Esophagus muscularis mucosa (tissue), 4 donors: ENCODE data around the gene PDZRN3.

Experiments
- CTCF ChIP-seq, 3 experiments: fragments of 200-600 bp in 2 of 3; fragments of 450-650 bp in 1 of 3; sonication (generic) in 2 of 3; IDR thresholded peaks; one replicate each; pipeline ENCODE4 v1.5.1; 2017 to 2019; ENCODE audit warnings: antibody characterized with exemption in 3 of 3, mild to moderate bottlenecking in 2 of 3, moderate library complexity in 1 of 3
- EP300 ChIP-seq: sonication (generic); formaldehyde crosslinking; IDR thresholded peaks from one replicate; pipeline ENCODE4 v1.6.1; 2017; ENCODE audit warnings: antibody characterized with exemption
- POLR2A ChIP-seq: fragments of 450-650 bp; IDR thresholded peaks from one replicate; pipeline ENCODE4 v1.6.1; 2017; ENCODE audit warnings: antibody characterized with exemption, moderate library complexity, mild to moderate bottlenecking, low read depth

- TF ChIP-seq CTCF (IDR thresholded peaks at IDR 0.05) = peak; percentile 20 to 36 (median 29)
- TF ChIP-seq EP300 = no peak
- no peak for TF ChIP-seq POLR2A
These were observed 522 bp downstream of the PDZRN3 start for GRCh38 chr3:73624017-73624820.
